GM12878 (cell line): Measurements from ENCODE around the gene CGAS. TPM values are rescaled to one million over a fixed set of nuclear protein-coding genes. Genes with fewer than 3 reads are reported as not detected.
A peak's percentile ranks its signal among the peaks of the same experiment; 100 is the strongest.

Source experiments
- BACH1 ChIP-seq: fragments of 450-650 bp; IDR thresholded peaks from 2 replicates; pipeline ENCODE4 v1.6.1; 2017; ENCODE audit warnings: mild to moderate bottlenecking, borderline replicate concordance
- BCL11A ChIP-seq: IDR thresholded peaks from 2 replicates; pipeline ENCODE4 v1.6.1; 2011; ENCODE audit warnings: low read depth, low read length
- CBFB ChIP-seq: IDR thresholded peaks from 2 replicates; pipeline ENCODE4 v1.6.1; 2016; ENCODE audit warnings: antibody characterized with exemption, low read depth
- CREM ChIP-seq: IDR thresholded peaks from 2 replicates; pipeline ENCODE4 v1.6.1; 2014; ENCODE audit warnings: antibody characterized with exemption, low read depth
- DPF2 ChIP-seq: fragments of 450-650 bp; IDR thresholded peaks from 2 replicates; pipeline ENCODE4 v1.6.1; 2017; ENCODE audit warnings: mild to moderate bottlenecking
- ETV6 ChIP-seq, 2 experiments: fragments of 450-650 bp in 1 of 2; IDR thresholded peaks in 1 of 2; conservative IDR thresholded peaks in 1 of 2; 2 replicates each; pipeline ENCODE4 v1.6.1; 2014; ENCODE audit warnings: antibody characterized with exemption in 1 of 2, borderline replicate concordance in 1 of 2, low read depth in 1 of 2, mild to moderate bottlenecking in 1 of 2, moderate library complexity in 1 of 2
- FOXK2 ChIP-seq: fragments of 450-650 bp; IDR thresholded peaks from 2 replicates; pipeline ENCODE4 v1.6.1; 2017; ENCODE audit warnings: mild to moderate bottlenecking, moderate library complexity
- GATAD2B ChIP-seq: fragments of 450-650 bp; conservative IDR thresholded peaks from 2 replicates; pipeline ENCODE4 v1.6.1; 2017; ENCODE audit warnings: low read depth, mild to moderate bottlenecking, moderate library complexity
- HCFC1 ChIP-seq: fragments of 150-350 bp; IDR thresholded peaks from 2 replicates; pipeline ENCODE4 v1.6.1; 2014; ENCODE audit warnings: low read length
- HSF1 ChIP-seq: fragments of 150-350 bp; IDR thresholded peaks from 2 replicates; pipeline ENCODE4 v1.6.1; 2014; ENCODE audit warnings: mild to moderate bottlenecking, low read depth, low read length
- IKZF2 ChIP-seq, 2 experiments: fragments of 450-650 bp; IDR thresholded peaks; 2 replicates each; pipeline ENCODE4 v1.6.1; 2017; ENCODE audit warnings: mild to moderate bottlenecking in 2 of 2, moderate library complexity in 2 of 2
- JUNB ChIP-seq: IDR thresholded peaks from 2 replicates; pipeline ENCODE4 v1.6.1; 2016; ENCODE audit warnings: antibody characterized with exemption, mild to moderate bottlenecking
- JUND ChIP-seq: IDR thresholded peaks from 2 replicates; pipeline ENCODE4 v1.6.1; 2012; ENCODE audit warnings: low read depth, mild to moderate bottlenecking, low read length, improper control_type of control experiment, moderate library complexity
- MEF2A ChIP-seq: IDR thresholded peaks from 2 replicates; pipeline ENCODE4 v1.6.1; 2011; ENCODE audit warnings: low read depth, mild to moderate bottlenecking, low read length, moderate library complexity; ENCODE audit not compliant: insufficient read depth
- MEF2B ChIP-seq: fragments of 450-650 bp; IDR thresholded peaks from 2 replicates; pipeline ENCODE4 v1.6.1; 2018; ENCODE audit warnings: mild to moderate bottlenecking, moderate library complexity; ENCODE audit not compliant: partially characterized antibody, poor library complexity, severe bottlenecking
- MYB ChIP-seq: fragments of 150-350 bp; IDR thresholded peaks from 2 replicates; pipeline ENCODE4 v1.6.1; 2014; ENCODE audit warnings: mild to moderate bottlenecking, low read depth, low read length, borderline replicate concordance
- POLR2A ChIP-seq: IDR thresholded peaks from 2 replicates; pipeline ENCODE4 v1.6.1; 2011; ENCODE audit warnings: low read depth, mild to moderate bottlenecking, low read length
- POLR2AphosphoS2 ChIP-seq: IDR thresholded peaks from 2 replicates; pipeline ENCODE4 v1.6.1; 2011; ENCODE audit warnings: low read depth, mild to moderate bottlenecking, low read length, improper control_type of control experiment, moderate library complexity
- POLR2AphosphoS5 ChIP-seq: IDR thresholded peaks from 2 replicates; pipeline ENCODE4 v1.6.1; 2011; ENCODE audit warnings: mild to moderate bottlenecking, low read length, inconsistent platforms
- SMAD5 ChIP-seq: IDR thresholded peaks from 2 replicates; pipeline ENCODE4 v1.6.1; 2016; ENCODE audit warnings: antibody characterized with exemption, low read depth
- SMARCA5 ChIP-seq: fragments of 450-650 bp; IDR thresholded peaks from 2 replicates; pipeline ENCODE4 v1.6.1; 2017; ENCODE audit warnings: mild to moderate bottlenecking
- SREBF1 ChIP-seq: IDR thresholded peaks from 2 replicates; pipeline ENCODE4 v1.6.1; 2012; ENCODE audit warnings: mild to moderate bottlenecking, low read length
- SRF ChIP-seq, 2 experiments: IDR thresholded peaks; 2 replicates each; pipeline ENCODE4 v1.6.1; 2011; ENCODE audit warnings: low read depth in 2 of 2, low read length in 2 of 2, mild to moderate bottlenecking in 1 of 2, moderate library complexity in 1 of 2
- TARDBP ChIP-seq: IDR thresholded peaks from 2 replicates; pipeline ENCODE4 v1.6.1; 2016; ENCODE audit warnings: borderline replicate concordance
- TCF12 ChIP-seq: IDR thresholded peaks from 2 replicates; pipeline ENCODE4 v1.6.1; 2011; ENCODE audit warnings: low read depth, mild to moderate bottlenecking, low read length
- ZNF274 ChIP-seq: IDR thresholded peaks from one replicate; pipeline ENCODE4 v1.8.0; 2011; ENCODE audit not compliant: insufficient read length, insufficient read depth
- polyA plus RNA-seq, 11 experiments: library from polyadenylated mRNA; depleted of rRNA in 4 of 11; unstranded in 6 of 11; stranded (reverse) in 5 of 11; fragments of >200 nt; fragmentation: Nextera tagmentation in 4 of 11; fragmentation: Illumina TruSeq in 1 of 11; extraction: Ambion mirVana in 4 of 11; extraction: Trizol in 1 of 11; gene quantifications; 1 replicate in 1 of 11; 2 replicates in 10 of 11; pipeline versions ENCODE4 v1.2.1 to v1.2.3, GENCODE V29; 2011 to 2016; ENCODE audit warnings: inconsistent platforms in 2 of 11, missing spikeins in 2 of 11, low read depth in 1 of 11
- total RNA-seq, 4 experiments: library from RNA; depleted of rRNA in 3 of 4; stranded (reverse); fragments of >200 nt in 3 of 4; fragmentation: Illumina TruSeq in 1 of 4; extraction: Trizol in 1 of 4; gene quantifications; 2 replicates each; pipeline versions ENCODE4 v1.2.1 to v1.2.3, GENCODE V29; 2013 to 2021
- TF ChIP-seq, protein P1 (sequence below): fragments of 450-650 bp; IDR thresholded peaks from 2 replicates; pipeline ENCODE4 v1.6.1; 2017; ENCODE audit warnings: mild to moderate bottlenecking, moderate library complexity

CGAS gene
- total and polyA plus RNA-seq, 10 of the 15 experiments (the other 5 are each of a cell fraction or from before 2014, with no cell fraction given), result 4.7 to 30.2 (median 22.1) TPM

- TF ChIP-seq CREM, result peak; percentile 56
- no peak for TF ChIP-seq HSF1
- peak; percentile 82; the same call in 1 of the 2 replicates for TF ChIP-seq JUND
- TF ChIP-seq CBFB, result peak; percentile 26; the same call in 1 of the 2 replicates
- peak; percentile 64; the same call in 1 of the 2 replicates for TF ChIP-seq BACH1
- TF ChIP-seq POLR2A, result peak; percentile 89
- TF ChIP-seq POLR2AphosphoS5, result peak; percentile 93
- 0 out of 2 replicates have a peak, but pooled peaks have one; percentile 18 for TF ChIP-seq MEF2A
- TF ChIP-seq SRF (IDR thresholded peaks at IDR 0.05; ENCODE audit: low read depth in 2 of 2, low read length in 2 of 2), result no peak
- TF ChIP-seq FOXK2, result peak; percentile 63; the same call in 1 of the 2 replicates
- peak in 1 of 2 experiments; percentile 45; a peak in 1 of 4 replicates for TF ChIP-seq ETV6 (conservative IDR thresholded peaks at IDR 0.05 in 1 of 2, IDR thresholded peaks at IDR 0.05 in 1 of 2; ENCODE audit: borderline replicate concordance in 1 of 2, low read depth in 1 of 2)
- TF ChIP-seq BCL11A, result no peak
- TF ChIP-seq IKZF2 (IDR thresholded peaks at IDR 0.05), result 0 out of 4 replicates have a peak, but pooled peaks of 1 of the 2 experiments have one; percentile 11
- no peak for TF ChIP-seq JUNB
- TF ChIP-seq ZNF274, result no peak
- peak; percentile 83 for TF ChIP-seq SREBF1
- 0 out of 2 replicates have a peak, but pooled peaks have one; percentile 40 for TF ChIP-seq TARDBP
- TF ChIP-seq DPF2, result 0 out of 2 replicates have a peak, but pooled peaks have one; percentile 37
- TF ChIP-seq SMAD5, result peak; percentile 80; the same call in 1 of the 2 replicates
- peak; percentile 59 for TF ChIP-seq GATAD2B
- 0 out of 2 replicates have a peak, but pooled peaks have one; percentile 27 for TF ChIP-seq TCF12
- TF ChIP-seq, protein P1, sequence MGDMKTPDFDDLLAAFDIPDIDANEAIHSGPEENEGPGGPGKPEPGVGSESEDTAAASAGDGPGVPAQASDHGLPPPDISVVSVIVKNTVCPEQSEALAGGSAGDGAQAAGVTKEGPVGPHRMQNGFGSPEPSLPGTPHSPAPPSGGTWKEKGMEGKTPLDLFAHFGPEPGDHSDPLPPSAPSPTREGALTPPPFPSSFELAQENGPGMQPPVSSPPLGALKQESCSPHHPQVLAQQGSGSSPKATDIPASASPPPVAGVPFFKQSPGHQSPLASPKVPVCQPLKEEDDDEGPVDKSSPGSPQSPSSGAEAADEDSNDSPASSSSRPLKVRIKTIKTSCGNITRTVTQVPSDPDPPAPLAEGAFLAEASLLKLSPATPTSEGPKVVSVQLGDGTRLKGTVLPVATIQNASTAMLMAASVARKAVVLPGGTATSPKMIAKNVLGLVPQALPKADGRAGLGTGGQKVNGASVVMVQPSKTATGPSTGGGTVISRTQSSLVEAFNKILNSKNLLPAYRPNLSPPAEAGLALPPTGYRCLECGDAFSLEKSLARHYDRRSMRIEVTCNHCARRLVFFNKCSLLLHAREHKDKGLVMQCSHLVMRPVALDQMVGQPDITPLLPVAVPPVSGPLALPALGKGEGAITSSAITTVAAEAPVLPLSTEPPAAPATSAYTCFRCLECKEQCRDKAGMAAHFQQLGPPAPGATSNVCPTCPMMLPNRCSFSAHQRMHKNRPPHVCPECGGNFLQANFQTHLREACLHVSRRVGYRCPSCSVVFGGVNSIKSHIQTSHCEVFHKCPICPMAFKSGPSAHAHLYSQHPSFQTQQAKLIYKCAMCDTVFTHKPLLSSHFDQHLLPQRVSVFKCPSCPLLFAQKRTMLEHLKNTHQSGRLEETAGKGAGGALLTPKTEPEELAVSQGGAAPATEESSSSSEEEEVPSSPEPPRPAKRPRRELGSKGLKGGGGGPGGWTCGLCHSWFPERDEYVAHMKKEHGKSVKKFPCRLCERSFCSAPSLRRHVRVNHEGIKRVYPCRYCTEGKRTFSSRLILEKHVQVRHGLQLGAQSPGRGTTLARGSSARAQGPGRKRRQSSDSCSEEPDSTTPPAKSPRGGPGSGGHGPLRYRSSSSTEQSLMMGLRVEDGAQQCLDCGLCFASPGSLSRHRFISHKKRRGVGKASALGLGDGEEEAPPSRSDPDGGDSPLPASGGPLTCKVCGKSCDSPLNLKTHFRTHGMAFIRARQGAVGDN, result peak; percentile 76
- TF ChIP-seq POLR2AphosphoS2, result 0 out of 2 replicates have a peak, but pooled peaks have one; percentile 49
- 0 out of 2 replicates have a peak, but pooled peaks have one; percentile 19 for TF ChIP-seq SMARCA5
- TF ChIP-seq MEF2B, result no peak
- peak; percentile 66 for TF ChIP-seq HCFC1
- no peak for TF ChIP-seq MYB
Measured at GRCh38 chr6:73461537-73462350, 9.6 kb upstream of the CGAS start, which contains the start of gene MTO1 (continued).
